K562 (cell line): Measurements from ENCODE around the gene ERLEC1. TPM values are rescaled to one million over a fixed set of nuclear protein-coding genes. Genes with fewer than 3 reads are reported as not detected.
A peak's percentile ranks its signal among the peaks of the same experiment; 100 is the strongest.

Experiments
- ATF1 ChIP-seq, 2 experiments: fragments of 450-650 bp in 1 of 2; IDR thresholded peaks; 2 replicates each; pipeline ENCODE4 v1.6.1; 2016; ENCODE audit warnings: missing compliant biosample characterization in 1 of 2, missing genetic modification characterization in 1 of 2
- CBX8 ChIP-seq: fragments of 200-600 bp; sonication (generic); IDR thresholded peaks from 2 replicates; pipeline ENCODE4 v1.6.1; 2012; ENCODE audit warnings: borderline replicate concordance, mixed run types, low read depth, mild to moderate bottlenecking, moderate library complexity, mixed read lengths, low read length, control low read depth, inconsistent platforms; ENCODE audit not compliant: poor library complexity, severe bottlenecking; ENCODE audit errors: extremely low read depth
- CEBPG ChIP-seq, 3 experiments: fragments of 200-800 bp in 1 of 3; sonication (Bioruptor generic) in 1 of 3; sonication (generic) in 1 of 3; formaldehyde crosslinking in 1 of 3; IDR thresholded peaks in 2 of 3; conservative IDR thresholded peaks in 1 of 3; 2 replicates each; pipeline versions ENCODE4 v1.6.1 to v1.8.0; 2016 to 2022; ENCODE audit warnings: missing compliant biosample characterization in 2 of 3, missing genetic modification characterization in 2 of 3, mild to moderate bottlenecking in 1 of 3, missing genetic modification reagents in 1 of 3
- E2F3 ChIP-seq: fragments of 250-450 bp; sonication (Bioruptor Pico); IDR thresholded peaks from 2 replicates; pipeline ENCODE4 v1.4.0; 2020; ENCODE audit warnings: mild to moderate bottlenecking
- GABPB1 ChIP-seq: sonication (generic); formaldehyde crosslinking; IDR thresholded peaks from 2 replicates; pipeline ENCODE4 v1.8.0; 2022; ENCODE audit warnings: mild to moderate bottlenecking, missing genetic modification reagents
- JUN ChIP-seq, 2 experiments: sonication (generic) in 1 of 2; formaldehyde crosslinking in 1 of 2; IDR thresholded peaks; 2 replicates each; pipeline versions ENCODE4 v1.6.1 to v1.8.0; 2012 to 2022; ENCODE audit warnings: borderline replicate concordance in 2 of 2, mild to moderate bottlenecking in 2 of 2, improper control_type of control experiment in 1 of 2, low read depth in 1 of 2, low read length in 1 of 2, missing genetic modification reagents in 1 of 2
- KDM4B ChIP-seq, 2 experiments: fragments of 450-650 bp in 1 of 2; sonication (generic) in 1 of 2; IDR thresholded peaks; 2 replicates each; pipeline ENCODE4 v1.6.1; 2016 to 2017; ENCODE audit warnings: borderline replicate concordance in 2 of 2, antibody characterized with exemption in 1 of 2, low read depth in 1 of 2, mild to moderate bottlenecking in 1 of 2
- MXD1 ChIP-seq: fragments of 250-450 bp; sonication (Bioruptor Pico); IDR thresholded peaks from 2 replicates; pipeline ENCODE4 v1.8.0; 2021; ENCODE audit warnings: borderline replicate concordance, mild to moderate bottlenecking, moderate library complexity; ENCODE audit not compliant: poor library complexity, severe bottlenecking
- RREB1 ChIP-seq: fragments of 250-450 bp; sonication (Bioruptor Pico); IDR thresholded peaks from 2 replicates; pipeline ENCODE4 v1.4.0; 2020
- SIN3A ChIP-seq, 2 experiments: fragments of 150-350 bp in 1 of 2; IDR thresholded peaks; 2 replicates each; pipeline ENCODE4 v1.6.1; 2011 to 2016; ENCODE audit warnings: borderline replicate concordance in 2 of 2, low read depth in 2 of 2, low read length in 2 of 2, mild to moderate bottlenecking in 2 of 2, moderate library complexity in 2 of 2; ENCODE audit not compliant: control insufficient read depth in 1 of 2
- SP1 ChIP-seq: sonication (generic); formaldehyde crosslinking; IDR thresholded peaks from 2 replicates; pipeline ENCODE4 v1.8.1; 2022; ENCODE audit warnings: mild to moderate bottlenecking, missing genetic modification reagents
- ZNF217 ChIP-seq: sonication (generic); formaldehyde crosslinking; IDR thresholded peaks from 2 replicates; pipeline ENCODE4 v1.8.0; 2022; ENCODE audit warnings: mild to moderate bottlenecking, missing genetic modification reagents
- ZNF57 ChIP-seq: fragments of 450-650 bp; formaldehyde crosslinking; IDR thresholded peaks from 2 replicates; pipeline ENCODE4 v1.4.0; 2020; ENCODE audit warnings: mild to moderate bottlenecking, moderate library complexity
- ZNF766 ChIP-seq: fragments of 200-800 bp; sonication (Bioruptor generic); conservative IDR thresholded peaks from 2 replicates; pipeline ENCODE4 v1.6.1; 2016; ENCODE audit warnings: missing genetic modification characterization, missing compliant biosample characterization
- polyA plus RNA-seq, 8 experiments: library from polyadenylated mRNA; depleted of rRNA in 4 of 8; stranded (reverse) in 5 of 8; unstranded in 3 of 8; fragments of >200 nt; fragmentation: Nextera tagmentation in 2 of 8; fragmentation: Illumina TruSeq in 1 of 8; extraction: Ambion mirVana in 2 of 8; extraction: Trizol in 1 of 8; gene quantifications; 2 replicates each; pipeline versions ENCODE4 v1.2.1 to v1.2.3, GENCODE V29; 2011 to 2014; ENCODE audit warnings: inconsistent platforms in 1 of 8, missing spikeins in 1 of 8
- total RNA-seq, 7 experiments: library from RNA; depleted of rRNA in 6 of 7; stranded (reverse); fragments of >200 nt in 6 of 7; fragmentation: Illumina TruSeq in 2 of 7; extraction: Trizol in 2 of 7; gene quantifications; 2 replicates each; pipeline versions ENCODE4 v1.2.1 to v1.2.3, GENCODE V29; 2011 to 2021; ENCODE audit warnings: low replicate concordance in 1 of 7

ERLEC1 gene
- total and polyA plus RNA-seq, 9 of the 15 experiments (the other 6 are each of a cell fraction or from before 2014, with no cell fraction given), result 12.0 to 41.6 (median 30.6) TPM

- TF ChIP-seq ZNF217, result no peak
- 0 out of 2 replicates have a peak, but pooled peaks have one; percentile 8 for TF ChIP-seq GABPB1 (CRISPR knock-in tag)
- no peak for TF ChIP-seq ZNF57
- no peak for TF ChIP-seq RREB1 (CRISPR knock-in tag)
- no peak for TF ChIP-seq ATF1 (CRISPR knock-in tag; IDR thresholded peaks at IDR 0.05)
- no peak for TF ChIP-seq ATF1 (tag; IDR thresholded peaks at IDR 0.05)
- no peak for TF ChIP-seq E2F3 (CRISPR knock-in tag)
- TF ChIP-seq SIN3A (IDR thresholded peaks at IDR 0.05; ENCODE audit: borderline replicate concordance in 2 of 2, control insufficient read depth in 1 of 2, low read depth in 2 of 2, low read length in 2 of 2), result no peak
- no peak for TF ChIP-seq KDM4B (IDR thresholded peaks at IDR 0.05; ENCODE audit: borderline replicate concordance in 2 of 2, low read depth in 1 of 2)
- TF ChIP-seq JUN (IDR thresholded peaks at IDR 0.05; ENCODE audit: borderline replicate concordance, low read depth, low read length), result no peak
- TF ChIP-seq JUN (CRISPR knock-in tag; IDR thresholded peaks at IDR 0.05; ENCODE audit: borderline replicate concordance), result no peak
- TF ChIP-seq CBX8, result no peak
- no peak for TF ChIP-seq MXD1 (CRISPR knock-in tag)
- TF ChIP-seq CEBPG (CRISPR knock-in tag; IDR thresholded peaks at IDR 0.05), result peak; percentile 87
- TF ChIP-seq CEBPG (tag; conservative IDR thresholded peaks at IDR 0.05 in 1 of 2, IDR thresholded peaks at IDR 0.05 in 1 of 2), result peak; percentile 62 to 80; a peak in 3 of 4 replicates
- TF ChIP-seq SP1 (CRISPR knock-in tag), result no peak
- no peak for TF ChIP-seq ZNF766 (CRISPR knock-in tag)
These were observed 17.4 kb upstream of the ERLEC1 start (continued) for GRCh38 chr2:53769318-53769945.
